HepG2 (cell line): ENCODE results near the gene SAPCD1. TPM values are rescaled to one million over a fixed set of nuclear protein-coding genes. Genes with fewer than 3 reads are reported as not detected.

Source experiments
- ATAC-seq: fragments of 200-7000 bp; cut with Tn5 transposase; 3 replicates; pipeline ENCODE4 v1.9.1; 2020; ENCODE audit warnings: mild to moderate bottlenecking, moderate library complexity
- BruUV-seq: library from RNA; stranded (reverse); fragments of 400-500 nt; replicated peaks from 2 replicates; lab custom pipeline; 2021; lab: Mats Ljungman, UMichigan
- CTCF ChIA-PET: fragments of 300-600 bp; formaldehyde crosslinking; extraction: SDS; loops from one replicate; lab custom pipeline; 2021; ENCODE audit warnings: low total read pairs, inconsistent platforms, low intra/inter-chr PET ratio; lab: Yijun Ruan, JAX
- POLR2A ChIA-PET: fragments of 350-600 bp; sonication (Branson Sonifier 250); formaldehyde crosslinking; loops from one replicate; lab custom pipeline; 2020; ENCODE audit warnings: antibody characterized with exemption, inconsistent platforms; lab: Yijun Ruan, JAX
- DNase-seq: peaks from one replicate; pipeline ENCODE4 v3.0.0-alpha.2; 2015; ENCODE audit warnings: low spot score
- FAIRE-seq: peaks from 3 replicates; lab custom pipeline; 2011; peaks lifted over from hg19 to GRCh38; lab: Jason Lieb, UNC
- H2AFZ ChIP-seq: one replicate; pipeline ENCODE4 v1.6.1; 2011; ENCODE audit warnings: low read length, inconsistent platforms
- H3K27ac ChIP-seq: fragments of 300-600 bp; 3 replicates; pipeline ENCODE4 v1.8.0; 2011; ENCODE audit warnings: mixed run types, mild to moderate bottlenecking, mixed read lengths, low read length, inconsistent platforms; ENCODE audit not compliant: insufficient read depth; ENCODE audit errors: extremely low read length
- H3K27me3 ChIP-seq, 2 experiments: fragments of 200-600 bp in 1 of 2; 2 replicates in 1 of 2; 3 replicates in 1 of 2; pipeline versions ENCODE4 v1.6.0 to v1.8.0; 2011; ENCODE audit warnings: low read length in 2 of 2, mild to moderate bottlenecking in 2 of 2, moderate library complexity in 2 of 2, inconsistent platforms in 1 of 2; ENCODE audit not compliant: insufficient read depth in 2 of 2, control insufficient read depth in 1 of 2
- H3K36me3 ChIP-seq, 2 experiments: fragments of 200-600 bp in 1 of 2; replicated peaks in 1 of 2; 2 replicates in 1 of 2; 3 replicates in 1 of 2; pipeline versions ENCODE4 v1.5.1 to v1.8.0; 2011; ENCODE audit warnings: low read length in 2 of 2, inconsistent platforms in 1 of 2; ENCODE audit not compliant: insufficient read depth in 2 of 2, control insufficient read depth in 1 of 2
- H3K4me1 ChIP-seq: 2 replicates; pipeline ENCODE4 v1.5.1; 2012; ENCODE audit warnings: low read length, inconsistent platforms; ENCODE audit not compliant: insufficient read depth
- H3K4me2 ChIP-seq: 2 replicates; pipeline ENCODE4 v1.6.0; 2011; ENCODE audit warnings: low read depth, low read length, inconsistent platforms
- H3K4me3 ChIP-seq, 3 experiments: fragments of 200-600 bp in 1 of 3; sonication (generic), shearing (Covaris generic) in 1 of 3; replicated peaks in 1 of 3; 2 replicates each; pipeline ENCODE4 v1.5.1; 2011 to 2016; ENCODE audit warnings: low read length in 3 of 3, inconsistent platforms in 2 of 3, low read depth in 2 of 3, mild to moderate bottlenecking in 2 of 3, control low read depth in 1 of 3, mixed read lengths in 1 of 3; ENCODE audit not compliant: insufficient read depth in 1 of 3
- H3K79me2 ChIP-seq: one replicate; pipeline ENCODE4 v1.6.1; 2011; ENCODE audit warnings: low read length, inconsistent platforms; ENCODE audit not compliant: insufficient read depth
- H3K9ac ChIP-seq: 2 replicates; pipeline ENCODE4 v1.6.0; 2011; ENCODE audit warnings: mild to moderate bottlenecking, low read depth, low read length, inconsistent platforms; ENCODE audit not compliant: insufficient read depth
- H3K9me3 ChIP-seq: 2 replicates; pipeline ENCODE4 v1.5.1; 2012; ENCODE audit warnings: mild to moderate bottlenecking, low read length
- H4K20me1 ChIP-seq: 2 replicates; pipeline ENCODE4 v1.6.0; 2011; ENCODE audit warnings: inconsistent platforms, mild to moderate bottlenecking, low read length, moderate library complexity; ENCODE audit not compliant: insufficient read depth
- FOXK1 ChIP-seq: sonication (generic); formaldehyde crosslinking; IDR thresholded peaks from 2 replicates; pipeline ENCODE4 v1.4.0; 2020; ENCODE audit warnings: low read depth, missing genetic modification reagents, borderline replicate concordance
- HINFP ChIP-seq: sonication (generic); formaldehyde crosslinking; IDR thresholded peaks from 2 replicates; pipeline ENCODE4 v1.4.0; 2020; ENCODE audit warnings: low read depth, mild to moderate bottlenecking, missing genetic modification reagents
- KMT2A ChIP-seq: sonication (generic); formaldehyde crosslinking; IDR thresholded peaks from 2 replicates; pipeline ENCODE4 v1.4.0; 2020; ENCODE audit warnings: missing genetic modification reagents
- NCOR1 ChIP-seq: fragments of 200-600 bp; sonication (generic); IDR thresholded peaks from 2 replicates; pipeline ENCODE4 v1.7.0; 2017; ENCODE audit warnings: antibody characterized with exemption, low read length, borderline replicate concordance
- SP140L ChIP-seq: sonication (generic); formaldehyde crosslinking; IDR thresholded peaks from 2 replicates; pipeline ENCODE4 v1.4.0; 2020; ENCODE audit warnings: missing genetic modification reagents, borderline replicate concordance
- TFDP1 ChIP-seq: IDR thresholded peaks from 2 replicates; pipeline ENCODE4 v1.6.1; 2016; ENCODE audit warnings: missing compliant biosample characterization, missing genetic modification reagents, borderline replicate concordance
- TP53 ChIP-seq: sonication (generic); formaldehyde crosslinking; conservative IDR thresholded peaks from 2 replicates; pipeline ENCODE4 v1.4.0; 2020; ENCODE audit warnings: missing genetic modification reagents
- ZNF432 ChIP-seq: sonication (generic); formaldehyde crosslinking; IDR thresholded peaks from 2 replicates; pipeline ENCODE4 v1.5.0; 2020; ENCODE audit warnings: missing genetic modification reagents, mild to moderate bottlenecking, borderline replicate concordance
- ZNF615 ChIP-seq: sonication (generic); formaldehyde crosslinking; IDR thresholded peaks from 2 replicates; pipeline ENCODE4 v1.5.0; 2020; ENCODE audit warnings: mild to moderate bottlenecking, missing genetic modification reagents, borderline replicate concordance
- ZNF629 ChIP-seq: sonication (generic); formaldehyde crosslinking; conservative IDR thresholded peaks from 2 replicates; pipeline ENCODE4 v1.5.0; 2020; ENCODE audit warnings: missing genetic modification reagents
- WGBS: methylation state at CpG from one replicate; pipeline ENCODE4 v1.1.6; 2017; ENCODE audit warnings: low lambda C conversion rate; 5-methylcytosine and 5-hydroxymethylcytosine counted together
- in situ Hi-C: cut with HindIII; loops from 2 replicates; pipeline ENCODE4 v1.10.0; 2017; ENCODE audit warnings: low pct_unique_long_range_greater_than_20kb; ENCODE audit not compliant: extremely low pct_ligation_motif_present
- intact Hi-C: fragments of 100-400 bp; cut with micrococcal nuclease; formaldehyde crosslinking; loops from one replicate; pipeline ENCODE4 v1.10.0; 2022; ENCODE audit not compliant: unreplicated experiment
- polyA plus RNA-seq, 8 experiments: library from polyadenylated mRNA; depleted of rRNA in 3 of 8; stranded (reverse) in 7 of 8; unstranded in 1 of 8; fragments of >200 nt; fragmentation: Illumina TruSeq in 4 of 8; extraction: Trizol in 4 of 8; gene quantifications; 2 replicates each; pipeline versions ENCODE4 v1.2.1 to v1.2.3, GENCODE V29; 2011 to 2016; ENCODE audit warnings: low read depth in 4 of 8, missing spikeins in 1 of 8, mixed read lengths in 1 of 8; ENCODE audit not compliant: insufficient read depth in 1 of 8
- total RNA-seq, 5 experiments: library from RNA; depleted of rRNA; stranded (reverse); fragments of >200 nt; fragmentation: Illumina TruSeq; extraction: Trizol; gene quantifications; 2 replicates each; pipeline ENCODE4 v1.2.3, GENCODE V29; 2016; ENCODE audit warnings: low read depth in 1 of 5
- TF ChIP-seq, protein P1 (sequence below): sonication (generic); formaldehyde crosslinking; IDR thresholded peaks from 2 replicates; pipeline ENCODE4 v1.5.0; 2020; ENCODE audit warnings: missing genetic modification reagents
- TF ChIP-seq, protein P2 (sequence below): sonication (generic); formaldehyde crosslinking; IDR thresholded peaks from 2 replicates; pipeline ENCODE4 v1.5.1; 2020; ENCODE audit warnings: mild to moderate bottlenecking, moderate library complexity, missing genetic modification reagents
- TF ChIP-seq, protein P3 (sequence below): sonication (generic); formaldehyde crosslinking; IDR thresholded peaks from 2 replicates; pipeline ENCODE4 v1.5.0; 2020; ENCODE audit warnings: mild to moderate bottlenecking, missing genetic modification reagents

SAPCD1 gene
- total and polyA plus RNA-seq, 2 of the 13 experiments (the other 11 are each of a cell fraction or from before 2014, with no cell fraction given) = 2.5 to 3.9 TPM

GRCh38 chr6:31769684-31770371, 7.4 kb downstream of the SAPCD1 start (continued):
- TF ChIP-seq, protein P1, sequence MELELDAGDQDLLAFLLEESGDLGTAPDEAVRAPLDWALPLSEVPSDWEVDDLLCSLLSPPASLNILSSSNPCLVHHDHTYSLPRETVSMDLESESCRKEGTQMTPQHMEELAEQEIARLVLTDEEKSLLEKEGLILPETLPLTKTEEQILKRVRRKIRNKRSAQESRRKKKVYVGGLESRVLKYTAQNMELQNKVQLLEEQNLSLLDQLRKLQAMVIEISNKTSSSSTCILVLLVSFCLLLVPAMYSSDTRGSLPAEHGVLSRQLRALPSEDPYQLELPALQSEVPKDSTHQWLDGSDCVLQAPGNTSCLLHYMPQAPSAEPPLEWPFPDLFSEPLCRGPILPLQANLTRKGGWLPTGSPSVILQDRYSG (CRISPR knock-in tag) = no peak
- TF ChIP-seq ZNF615 (CRISPR knock-in tag) (no peak), SP140L (CRISPR knock-in tag) (no peak)

- H3K4me2 ChIP-seq = no peak overlapping the region
- in situ Hi-C loops = loop anchor here (5.0 kb wide), 1 partner anchor 61 kb away; no protein-coding TSS in a partner anchor
- no peaks in the 10 kb centered on the region for H4K20me1 ChIP-seq
- 75% methylated on average over 2 of the region's 2 CpGs for WGBS
- no TSS peak for BruUV-seq
- ATAC-seq (no peak), DNase-seq (no peak), FAIRE-seq (no peak)
- CTCF ChIA-PET = interaction anchor here (1.4 to 3.8 kb wide), 3 partner anchors 37 to 89 kb away, joined by 3 to 74 read pairs (median 30); partner anchors contain the start of genes DDAH2 and LY6G5C
- H3K79me2 ChIP-seq = no peaks in the 10 kb centered on the region
- H3K4me1 ChIP-seq = peaks cover 49% of the 10 kb centered on the region
- TF ChIP-seq HINFP (CRISPR knock-in tag) = no peak
- no peak for TF ChIP-seq ZNF432 (CRISPR knock-in tag)
- TF ChIP-seq KMT2A (CRISPR knock-in tag) = no peak
- TF ChIP-seq TFDP1 (CRISPR knock-in tag) = no peak
- no peak for TF ChIP-seq TP53 (CRISPR knock-in tag)
- no peak for TF ChIP-seq ZNF629 (CRISPR knock-in tag)
- TF ChIP-seq, protein P2, sequence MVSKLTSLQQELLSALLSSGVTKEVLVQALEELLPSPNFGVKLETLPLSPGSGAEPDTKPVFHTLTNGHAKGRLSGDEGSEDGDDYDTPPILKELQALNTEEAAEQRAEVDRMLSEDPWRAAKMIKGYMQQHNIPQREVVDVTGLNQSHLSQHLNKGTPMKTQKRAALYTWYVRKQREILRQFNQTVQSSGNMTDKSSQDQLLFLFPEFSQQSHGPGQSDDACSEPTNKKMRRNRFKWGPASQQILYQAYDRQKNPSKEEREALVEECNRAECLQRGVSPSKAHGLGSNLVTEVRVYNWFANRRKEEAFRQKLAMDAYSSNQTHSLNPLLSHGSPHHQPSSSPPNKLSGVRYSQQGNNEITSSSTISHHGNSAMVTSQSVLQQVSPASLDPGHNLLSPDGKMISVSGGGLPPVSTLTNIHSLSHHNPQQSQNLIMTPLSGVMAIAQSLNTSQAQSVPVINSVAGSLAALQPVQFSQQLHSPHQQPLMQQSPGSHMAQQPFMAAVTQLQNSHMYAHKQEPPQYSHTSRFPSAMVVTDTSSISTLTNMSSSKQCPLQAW = no peak
- no peak for TF ChIP-seq FOXK1
- TF ChIP-seq, protein P3, sequence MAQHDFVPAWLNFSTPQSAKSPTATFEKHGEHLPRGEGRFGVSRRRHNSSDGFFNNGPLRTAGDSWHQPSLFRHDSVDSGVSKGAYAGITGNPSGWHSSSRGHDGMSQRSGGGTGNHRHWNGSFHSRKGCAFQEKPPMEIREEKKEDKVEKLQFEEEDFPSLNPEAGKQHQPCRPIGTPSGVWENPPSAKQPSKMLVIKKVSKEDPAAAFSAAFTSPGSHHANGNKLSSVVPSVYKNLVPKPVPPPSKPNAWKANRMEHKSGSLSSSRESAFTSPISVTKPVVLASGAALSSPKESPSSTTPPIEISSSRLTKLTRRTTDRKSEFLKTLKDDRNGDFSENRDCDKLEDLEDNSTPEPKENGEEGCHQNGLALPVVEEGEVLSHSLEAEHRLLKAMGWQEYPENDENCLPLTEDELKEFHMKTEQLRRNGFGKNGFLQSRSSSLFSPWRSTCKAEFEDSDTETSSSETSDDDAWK (CRISPR knock-in tag) = no peak
- no peak for TF ChIP-seq NCOR1
- H3K27me3 ChIP-seq = no peaks in the 10 kb centered on the region
- H3K9me3 ChIP-seq = no peaks in the 10 kb centered on the region
- intact Hi-C loops = loop anchor here (10.0 kb wide), 1 partner anchor 154 kb away; the partner anchor contains the start of gene C2
- H2AFZ ChIP-seq = no peak overlapping the region
- POLR2A ChIA-PET = interaction anchor here (0.9 to 9.0 kb wide), 7 partner anchors 8 to 68 kb away, joined by 3 to 279 read pairs (median 9); partner anchors contain the start of genes ABHD16A, CLIC1, DDAH2 and HSPA1B
- no peak overlapping the region for H3K27ac ChIP-seq
- no peaks in the 10 kb centered on the region for H3K36me3 ChIP-seq
- no peak overlapping the region for H3K4me3 ChIP-seq
- H3K9ac ChIP-seq = no peak overlapping the region
Observed at GRCh38 chr6:31770860-31771259, 8.4 kb downstream of the SAPCD1 start.
